Testis (tissue), 3 donors: ENCODE measurements around the gene KLHL2. TPM values are rescaled to one million over a fixed set of nuclear protein-coding genes. Genes with fewer than 3 reads are reported as not detected.

Experiments used
- DNase-seq: peaks from one replicate; pipeline ENCODE4 v3.0.0-alpha.2; 2019
- H3K27ac ChIP-seq, 2 donors: fragments of 200-600 bp; sonication (generic); one replicate each; pipeline ENCODE4 v1.5.1; 2019
- H3K27me3 ChIP-seq: fragments of 200-600 bp; sonication (generic); one replicate; pipeline ENCODE4 v1.5.1; 2019
- H3K36me3 ChIP-seq: fragments of 200-600 bp; sonication (generic); one replicate; pipeline ENCODE4 v1.5.1; 2017; ENCODE audit warnings: low read depth; ENCODE audit errors: missing control alignments
- H3K4me1 ChIP-seq: fragments of 200-600 bp; sonication (generic); one replicate; pipeline ENCODE4 v1.5.1; 2019
- H3K4me3 ChIP-seq, 2 donors: fragments of 200-600 bp; sonication (generic); one replicate each; pipeline ENCODE4 v1.5.1; 2017 to 2019
- H3K9me3 ChIP-seq: fragments of 200-600 bp; sonication (generic); one replicate; pipeline ENCODE4 v1.5.1; 2017
- POLR2A ChIP-seq: fragments of 450-650 bp; IDR thresholded peaks from one replicate; pipeline ENCODE4 v1.6.1; 2017; ENCODE audit warnings: antibody characterized with exemption, mild to moderate bottlenecking, moderate library complexity
- WGBS, 2 donors: methylation state at CpG; one replicate each; pipeline ENCODE4 v1.1.5; 2018; 5-methylcytosine and 5-hydroxymethylcytosine counted together
- intact Hi-C: fragments of 100-400 bp; cut with DNase I; formaldehyde crosslinking; loops from one replicate; pipeline ENCODE4 v1.15.1; 2023; ENCODE audit warnings: low total_unique reads
- polyA plus RNA-seq: library from polyadenylated mRNA; stranded (reverse); fragments of 350-450 nt; fragmentation: Illumina TruSeq; extraction: RNeasy Lipid Tissue Mini Kit (QIAGEN cat#74804); gene quantifications from one replicate; pipeline ENCODE4 v1.2.3, GENCODE V29; 2014; ENCODE audit warnings: low read depth, low replicate concordance; ENCODE audit not compliant: insufficient read depth
- total RNA-seq, 2 donors: library from RNA; depleted of rRNA; stranded (reverse); fragments of >200 nt; gene quantifications; one replicate each; pipeline ENCODE4 v1.2.3, GENCODE V29; 2016
- TF ChIP-seq, protein P1 (sequence below), 3 experiments: fragments of 450-650 bp in 2 of 3; fragments of 200-600 bp in 1 of 3; sonication (generic) in 1 of 3; IDR thresholded peaks; one replicate each; pipeline ENCODE4 v1.5.1; 2016 to 2019; ENCODE audit warnings: antibody characterized with exemption in 3 of 3, mild to moderate bottlenecking in 2 of 3, moderate library complexity in 1 of 3

The KLHL2 gene
- total and polyA plus RNA-seq, 3 donors from 2014 or later: 14.7 to 26.7 (median 20.9) TPM

DNA sequence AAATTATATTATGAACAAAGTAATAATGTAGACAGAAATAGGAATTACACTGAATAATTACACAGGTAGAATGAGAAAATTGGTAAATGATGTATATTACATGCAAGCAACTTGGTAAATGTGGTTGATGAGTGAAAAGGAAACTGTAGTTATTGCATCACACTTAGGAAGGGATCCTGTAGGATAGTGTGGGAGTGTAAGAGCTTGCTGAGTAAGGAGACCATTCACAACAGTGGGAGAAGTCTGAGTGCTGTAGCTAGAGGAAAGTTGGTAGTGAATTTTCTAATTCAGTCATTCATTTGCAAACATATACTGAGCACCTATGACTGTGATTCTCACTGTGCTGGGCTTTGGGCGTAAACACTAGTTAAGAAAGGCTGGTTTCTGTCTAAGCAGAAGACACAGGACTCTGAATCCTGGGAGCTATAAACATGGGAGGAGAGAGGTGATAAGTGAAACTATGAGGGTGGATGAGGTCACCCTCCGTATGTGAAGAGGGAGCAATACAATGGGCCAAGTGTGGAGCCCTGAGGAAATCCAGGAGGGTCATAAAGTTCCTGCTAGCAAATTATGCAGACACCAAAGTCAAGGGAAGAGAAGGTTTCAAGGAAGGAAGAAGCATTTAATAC, 157.2 kb downstream of the KLHL2 start:
- H3K36me3 ChIP-seq: no peaks in the 10 kb centered on the region
- WGBS, 2 donors: 71 to 78% methylated on average over 2 of the region's 2 CpGs
- intact Hi-C loops: no loop called here
- no peak for TF ChIP-seq POLR2A
- TF ChIP-seq, protein P1, sequence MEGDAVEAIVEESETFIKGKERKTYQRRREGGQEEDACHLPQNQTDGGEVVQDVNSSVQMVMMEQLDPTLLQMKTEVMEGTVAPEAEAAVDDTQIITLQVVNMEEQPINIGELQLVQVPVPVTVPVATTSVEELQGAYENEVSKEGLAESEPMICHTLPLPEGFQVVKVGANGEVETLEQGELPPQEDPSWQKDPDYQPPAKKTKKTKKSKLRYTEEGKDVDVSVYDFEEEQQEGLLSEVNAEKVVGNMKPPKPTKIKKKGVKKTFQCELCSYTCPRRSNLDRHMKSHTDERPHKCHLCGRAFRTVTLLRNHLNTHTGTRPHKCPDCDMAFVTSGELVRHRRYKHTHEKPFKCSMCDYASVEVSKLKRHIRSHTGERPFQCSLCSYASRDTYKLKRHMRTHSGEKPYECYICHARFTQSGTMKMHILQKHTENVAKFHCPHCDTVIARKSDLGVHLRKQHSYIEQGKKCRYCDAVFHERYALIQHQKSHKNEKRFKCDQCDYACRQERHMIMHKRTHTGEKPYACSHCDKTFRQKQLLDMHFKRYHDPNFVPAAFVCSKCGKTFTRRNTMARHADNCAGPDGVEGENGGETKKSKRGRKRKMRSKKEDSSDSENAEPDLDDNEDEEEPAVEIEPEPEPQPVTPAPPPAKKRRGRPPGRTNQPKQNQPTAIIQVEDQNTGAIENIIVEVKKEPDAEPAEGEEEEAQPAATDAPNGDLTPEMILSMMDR (IDR thresholded peaks at IDR 0.05): no peak
- no peaks in the 10 kb centered on the region for H3K27me3 ChIP-seq
- no peak for DNase-seq
- no peaks in the 10 kb centered on the region for H3K4me1 ChIP-seq
- no peak overlapping the region for H3K27ac ChIP-seq
- H3K9me3 ChIP-seq: no peaks in the 10 kb centered on the region
- no peak overlapping the region for H3K4me3 ChIP-seq

DNA sequence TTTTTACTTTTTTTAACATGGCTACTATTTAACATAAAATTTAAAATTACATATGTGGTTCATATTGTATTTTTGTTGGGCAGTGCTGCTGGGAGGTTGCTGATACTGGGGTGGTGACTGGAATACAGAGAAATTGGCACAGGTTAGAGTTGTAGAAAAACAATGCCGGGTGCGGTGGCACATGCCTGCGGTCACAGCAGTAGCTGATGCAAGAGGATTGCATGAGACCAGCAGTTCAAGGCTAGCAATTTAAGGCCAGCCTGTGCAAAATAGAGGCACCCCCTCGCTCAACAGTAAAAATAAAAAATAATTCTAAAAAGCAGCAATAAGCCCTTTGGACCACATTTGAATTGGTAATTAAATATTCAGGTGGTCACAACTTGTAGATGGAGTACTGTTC, 159.7 kb downstream of the KLHL2 start:
- no peak for DNase-seq
- no peak overlapping the region for H3K27ac ChIP-seq
- H3K36me3 ChIP-seq: no peaks in the 10 kb centered on the region
- TF ChIP-seq POLR2A: no peak
- WGBS, 2 donors: 86 to 88% methylated on average over 4 of the region's 4 CpGs
- H3K4me1 ChIP-seq: no peaks in the 10 kb centered on the region
- intact Hi-C loops: no loop called here
- H3K27me3 ChIP-seq: no peaks in the 10 kb centered on the region
- no peak overlapping the region for H3K4me3 ChIP-seq
- no peaks in the 10 kb centered on the region for H3K9me3 ChIP-seq

DNA sequence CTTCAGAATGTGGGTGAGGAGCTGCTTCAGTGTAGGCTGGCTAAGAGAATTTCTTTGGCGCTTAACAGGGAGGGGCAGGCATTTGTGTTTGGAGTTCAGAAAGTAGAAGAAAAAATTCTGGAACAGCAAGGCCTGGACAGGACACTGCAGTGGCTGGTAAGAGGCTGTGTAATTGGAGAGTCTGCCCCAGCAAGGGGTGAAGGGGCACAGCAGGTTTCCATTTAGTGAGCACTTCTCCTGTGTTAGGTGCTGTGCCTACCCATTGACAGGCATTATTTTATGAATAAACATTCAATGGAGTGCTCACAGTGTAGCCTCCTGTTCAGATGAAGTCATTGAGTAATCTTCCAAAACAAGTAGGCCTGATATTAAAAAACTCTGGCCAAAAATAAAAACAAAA, 160.8 kb downstream of the KLHL2 start:
- H3K4me1 ChIP-seq: no peaks in the 10 kb centered on the region
- 88 to 92% methylated on average over 1 of the region's 1 CpG for WGBS, 2 donors
- no peak overlapping the region for H3K4me3 ChIP-seq
- H3K27me3 ChIP-seq: no peaks in the 10 kb centered on the region
- TF ChIP-seq POLR2A: no peak
- TF ChIP-seq, protein P1 (IDR thresholded peaks at IDR 0.05): no peak
- H3K27ac ChIP-seq: no peak overlapping the region
- intact Hi-C loops: no loop called here
- H3K36me3 ChIP-seq: no peaks in the 10 kb centered on the region
- no peak for DNase-seq
- H3K9me3 ChIP-seq: no peaks in the 10 kb centered on the region

DNA sequence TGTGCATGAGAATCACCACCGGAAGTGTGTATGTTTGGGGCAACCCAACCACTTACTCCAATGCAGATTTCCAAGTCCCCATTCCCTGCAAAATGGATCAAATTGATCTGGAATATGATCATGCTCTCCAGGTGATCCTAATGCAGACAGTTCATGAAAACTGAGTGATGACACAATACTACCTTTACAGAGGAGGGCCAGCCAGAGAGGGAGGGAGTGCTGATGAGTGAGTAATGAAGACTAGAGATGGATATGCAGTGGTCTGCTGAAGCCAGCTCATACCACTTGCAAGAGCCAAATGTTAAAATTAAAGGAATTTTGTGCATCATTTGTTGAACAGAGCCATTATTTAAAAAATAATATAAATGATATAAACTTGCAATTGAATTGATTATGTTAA, 161.2 kb downstream of the KLHL2 start:
- H3K4me3 ChIP-seq: no peak overlapping the region
- H3K36me3 ChIP-seq: no peaks in the 10 kb centered on the region
- no peak for DNase-seq
- 91 to 100% methylated on average over 1 of the region's 1 CpG for WGBS, 2 donors
- H3K4me1 ChIP-seq: no peaks in the 10 kb centered on the region
- H3K27ac ChIP-seq: no peak overlapping the region
- TF ChIP-seq POLR2A: no peak
- TF ChIP-seq, protein P1 (IDR thresholded peaks at IDR 0.05): no peak
- H3K27me3 ChIP-seq: no peaks in the 10 kb centered on the region
- no peaks in the 10 kb centered on the region for H3K9me3 ChIP-seq
- intact Hi-C loops: no loop called here

DNA sequence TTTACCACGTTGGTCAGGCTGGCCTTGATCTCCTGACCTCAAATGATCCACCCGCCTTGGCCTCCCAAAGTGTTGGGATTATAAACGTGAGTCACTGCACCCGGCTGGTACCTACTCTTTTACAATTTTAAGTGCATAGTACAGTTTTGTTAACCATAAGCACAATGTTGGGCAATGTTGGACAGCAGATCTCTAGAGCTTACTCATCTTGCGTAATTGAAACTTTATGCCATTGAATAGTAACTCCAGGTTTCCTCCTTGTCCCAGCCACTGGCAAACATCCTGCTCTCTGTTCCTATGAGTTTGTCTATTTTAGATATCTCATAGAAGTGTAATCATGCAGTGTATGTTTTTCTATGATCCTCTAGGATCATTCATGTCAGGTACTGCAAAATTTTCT, 162.2 kb downstream of the KLHL2 start:
- WGBS, 2 donors: 77 to 79% methylated on average over 5 of the region's 5 CpGs
- intact Hi-C loops: no loop called here
- no peak for DNase-seq

More for the DNA sequence above, 162.2 kb downstream of the KLHL2 start:
- TF ChIP-seq, protein P1 (IDR thresholded peaks at IDR 0.05): no peak
- TF ChIP-seq POLR2A: no peak
- no peak overlapping the region for H3K27ac ChIP-seq
- H3K4me3 ChIP-seq: no peak overlapping the region
- no peaks in the 10 kb centered on the region for H3K4me1 ChIP-seq
- H3K36me3 ChIP-seq: no peaks in the 10 kb centered on the region
- H3K9me3 ChIP-seq: no peaks in the 10 kb centered on the region
- H3K27me3 ChIP-seq: no peaks in the 10 kb centered on the region
